GM18867 (cell line): ENCODE measurements around the gene DIP2C.
A peak's percentile ranks its signal among the peaks of the same experiment; 100 is the strongest.
"Not testable (repeated sequence)": the region's sequence is repeated elsewhere in the genome, so short reads cannot be mapped to it uniquely, and the experiment has no call there.

Experiments
- ATAC-seq: cut with Tn5 transposase; IDR thresholded peaks from one replicate; pipeline ENCODE4 v1.9.1; 2021; ENCODE audit warnings: mild to moderate bottlenecking, moderate library complexity; ENCODE audit not compliant: unreplicated experiment

The DIP2C gene

GRCh38 chr10:406976-407375, 282.5 kb downstream of the DIP2C start:
- no peak for ATAC-seq

DNA sequence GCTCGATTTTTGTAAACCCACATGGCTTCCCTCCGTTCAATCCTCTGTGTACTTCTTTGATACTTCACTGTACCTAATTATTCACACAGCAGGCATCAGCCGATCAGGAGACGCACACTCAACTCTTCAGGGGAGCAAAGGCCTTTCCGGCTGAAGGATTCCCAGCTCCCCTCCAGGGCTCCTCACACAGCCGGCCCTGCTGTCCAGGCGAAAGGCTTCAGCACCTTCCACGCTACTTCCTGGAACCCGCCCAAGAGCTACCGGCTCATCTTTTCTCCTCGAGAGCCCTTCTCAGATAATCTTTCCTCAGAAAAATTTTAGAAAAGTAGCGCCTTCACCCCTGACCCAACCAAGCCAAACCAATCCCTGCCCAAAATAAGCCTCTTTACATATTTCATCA, 283.8 kb downstream of the DIP2C start:
- no peak for ATAC-seq

DNA sequence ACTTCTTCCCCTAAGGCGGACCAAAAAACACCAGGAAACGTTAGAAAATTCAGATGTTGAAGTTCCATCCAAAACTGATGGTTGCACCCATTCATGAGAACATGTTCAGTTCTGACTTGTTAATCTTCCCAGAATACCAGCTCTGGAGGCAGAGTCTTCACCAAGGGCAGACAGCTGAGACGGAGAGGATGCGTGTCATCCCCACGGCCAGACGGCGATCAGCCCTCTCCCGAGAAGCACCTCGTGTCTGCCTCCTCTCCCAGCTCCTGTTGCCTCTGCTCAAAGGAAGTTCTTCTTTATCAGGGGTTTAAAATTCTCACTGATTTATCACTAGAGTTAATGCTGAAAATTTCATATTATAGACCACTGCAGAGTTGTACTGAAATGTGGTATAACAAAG, 284.5 kb downstream of the DIP2C start:
- ATAC-seq = no peak

- ATAC-seq = no peak
These were observed 285.1 kb downstream of the DIP2C start for GRCh38 chr10:404346-404745.

GRCh38 chr10:398954-399353, 290.5 kb downstream of the DIP2C start:
- ATAC-seq = no peak

GRCh38 chr10:397321-398068, 292.0 kb downstream of the DIP2C start:
- peak; percentile 45 for ATAC-seq

DNA sequence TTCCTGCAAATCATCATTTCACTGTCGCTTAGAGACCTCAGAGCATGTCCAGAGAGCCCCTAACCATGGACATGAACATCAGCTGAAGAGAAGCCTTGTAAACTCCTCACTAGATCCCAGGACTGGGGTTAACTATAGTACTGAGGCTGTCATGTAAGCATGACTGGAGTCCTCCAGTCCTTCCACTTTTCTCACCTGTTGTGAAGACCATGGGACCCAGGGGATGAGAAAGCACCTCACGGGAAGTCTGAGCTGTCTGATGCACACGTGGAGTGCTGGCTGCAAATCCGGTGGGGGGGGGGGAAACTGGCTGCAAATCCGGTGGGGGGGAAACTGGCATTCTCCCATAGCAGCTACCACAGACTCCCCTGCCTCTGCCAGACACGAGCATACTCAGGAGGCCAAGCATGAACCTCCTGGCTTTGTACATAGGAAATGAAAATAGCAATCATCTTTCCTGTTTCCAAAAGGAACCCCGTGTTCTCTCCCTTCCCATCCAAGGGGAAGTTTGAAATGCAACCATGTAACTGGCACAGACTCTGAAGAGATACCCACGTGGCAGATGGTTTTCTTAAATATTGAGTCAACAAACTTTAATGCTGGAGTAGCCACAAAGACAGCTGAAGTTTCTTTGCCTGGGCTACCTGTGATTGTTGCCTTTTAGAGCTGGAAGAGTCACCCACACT, 292.8 kb downstream of the DIP2C start:
- no peak for ATAC-seq

GRCh38 chr10:396107-396506, 293.4 kb downstream of the DIP2C start:
- ATAC-seq = no peak

DNA sequence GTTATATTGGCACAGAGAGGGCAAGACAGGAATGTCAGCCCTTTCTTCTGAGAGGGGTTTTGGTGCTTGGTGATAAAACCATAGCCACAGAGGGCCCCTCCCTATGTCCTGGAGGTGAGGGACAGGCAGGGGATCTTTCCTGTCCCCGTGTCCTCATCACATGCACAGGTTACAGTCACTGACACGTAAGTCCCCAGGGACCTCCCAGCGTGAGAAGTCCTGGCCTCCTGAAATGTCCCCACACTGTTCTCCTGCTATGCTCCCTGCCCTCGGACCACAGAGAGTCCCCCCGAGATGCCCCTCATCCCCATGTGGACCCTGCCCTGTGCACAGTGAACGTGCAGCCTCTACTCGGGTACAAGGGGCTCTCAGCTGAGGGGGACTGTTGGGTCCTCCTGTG, 293.8 kb downstream of the DIP2C start:
- ATAC-seq = no peak

GRCh38 chr10:394439-395101, 294.9 kb downstream of the DIP2C start:
- not testable (repeated sequence) for ATAC-seq

DNA sequence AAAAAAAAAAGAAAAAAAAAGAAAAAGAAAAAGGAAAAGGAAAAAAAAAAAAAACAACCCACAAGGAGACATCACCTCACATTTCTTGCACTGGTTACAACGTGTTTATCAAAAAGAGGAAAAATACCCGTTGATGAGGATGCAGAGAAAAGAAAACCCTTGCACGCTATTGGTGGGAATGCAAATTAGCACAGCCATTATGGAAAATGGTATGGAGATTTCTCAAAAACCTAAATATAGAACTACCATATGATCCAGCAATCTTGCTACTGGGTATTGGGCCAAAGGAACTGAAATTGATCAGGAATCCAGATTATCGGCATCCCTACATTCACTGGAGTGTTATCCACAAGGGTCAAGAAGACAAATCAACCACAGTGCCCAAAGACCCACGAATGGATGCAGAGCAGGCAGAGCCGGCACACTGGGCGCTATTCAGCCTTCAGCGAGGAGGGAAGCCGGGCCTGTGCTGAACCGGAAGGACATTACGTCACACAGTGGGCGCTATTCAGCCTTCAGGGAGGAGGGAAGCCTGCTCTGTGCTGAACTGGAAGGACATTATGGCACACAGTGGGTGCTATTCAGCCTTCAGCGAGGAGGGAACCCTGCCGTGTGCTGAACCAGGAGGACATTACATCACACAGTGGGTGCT, 295.6 kb downstream of the DIP2C start:
- no peak for ATAC-seq

- no peak for ATAC-seq
These were observed 296.2 kb downstream of the DIP2C start for GRCh38 chr10:393106-393745.

DNA sequence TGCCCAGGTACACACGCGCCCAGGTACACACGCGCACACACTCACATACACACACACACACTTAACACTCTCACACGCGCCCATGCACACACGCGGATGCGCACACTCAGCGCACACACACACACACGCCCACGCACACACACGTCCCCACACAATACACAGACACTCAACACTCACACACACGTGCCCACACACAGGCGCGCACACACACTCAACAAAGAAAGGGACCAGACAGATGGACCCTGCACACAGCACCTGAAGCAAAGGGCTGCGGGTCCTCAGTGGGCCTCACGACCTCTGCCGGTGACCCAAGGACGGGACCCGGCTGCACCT, 296.8 kb downstream of the DIP2C start:
- ATAC-seq = no peak

DNA sequence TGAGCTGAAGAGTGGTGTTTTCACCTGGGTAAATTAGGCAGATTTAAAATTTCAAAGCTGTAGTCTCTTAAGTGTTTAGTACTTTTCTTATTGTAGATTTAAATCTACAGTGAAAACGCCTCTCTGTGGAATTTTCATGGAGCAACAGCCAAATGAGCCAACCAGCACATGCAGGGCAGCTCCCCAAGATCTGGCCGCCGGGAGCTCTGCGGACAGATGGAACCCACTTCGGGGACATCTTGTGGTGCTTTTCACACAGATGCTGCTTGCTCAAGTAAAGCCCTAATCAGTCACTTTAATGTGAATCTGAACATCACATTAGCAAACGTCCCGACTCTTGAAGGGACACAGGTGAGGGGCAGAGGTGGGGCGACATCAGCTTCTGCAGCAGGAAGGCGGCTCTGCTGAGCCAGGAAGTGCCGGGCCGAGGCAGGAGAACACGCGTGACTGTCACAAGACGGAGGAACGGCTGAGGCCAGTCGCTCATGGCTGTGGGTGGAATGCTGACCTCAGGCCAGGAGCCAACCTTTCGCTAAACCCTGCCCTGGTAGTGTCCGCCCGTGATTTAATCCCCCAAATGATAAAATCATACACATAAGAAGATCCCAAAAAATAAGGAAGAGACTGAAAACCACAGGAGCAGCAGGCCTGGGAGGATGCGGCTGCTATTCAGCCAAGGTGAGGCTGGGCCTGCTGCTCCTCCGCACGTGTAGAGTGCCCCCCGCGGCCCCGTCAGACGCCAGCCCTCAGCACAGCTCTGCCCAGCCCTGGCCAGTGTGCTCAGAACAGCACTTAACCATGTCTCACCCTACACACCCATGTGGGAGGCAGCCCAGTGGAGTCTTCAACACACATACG, 297.4 kb downstream of the DIP2C start:
- no peak for ATAC-seq

- no peak for ATAC-seq
These were observed 298.2 kb downstream of the DIP2C start for GRCh38 chr10:391305-391704.

DNA sequence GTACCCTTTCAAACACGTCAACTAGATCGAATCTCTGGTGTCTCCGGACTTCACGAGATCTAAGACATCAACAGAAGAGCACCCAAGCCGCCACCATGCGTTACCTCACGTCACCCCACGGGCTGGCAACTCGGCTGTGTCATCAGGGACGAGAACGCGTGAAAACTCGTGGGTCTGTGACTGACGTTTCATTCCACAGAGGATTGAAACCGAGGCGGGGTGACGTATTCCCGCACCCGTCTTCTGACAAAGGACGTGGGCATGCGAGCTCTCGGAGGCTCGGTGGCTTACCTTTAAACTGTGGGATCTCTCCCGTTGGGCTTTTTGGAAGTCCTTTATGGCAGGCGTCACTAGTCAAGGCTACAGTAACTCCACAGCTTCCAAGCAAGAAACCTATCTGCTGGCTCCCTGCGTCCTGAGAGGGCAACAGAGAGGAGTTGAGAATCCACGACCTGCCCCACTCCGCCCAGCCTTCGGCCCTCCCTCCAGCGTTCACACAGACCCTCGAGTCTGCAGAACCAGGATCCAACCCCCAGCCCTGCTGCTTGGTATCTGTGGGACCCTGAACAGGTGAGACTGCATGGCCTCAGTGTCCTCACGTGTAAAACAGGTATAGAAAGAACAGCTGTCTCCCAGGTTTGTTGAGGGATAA, 298.9 kb downstream of the DIP2C start:
- no peak for ATAC-seq

- no peak for ATAC-seq
These were observed 299.5 kb downstream of the DIP2C start for GRCh38 chr10:389836-390448.

- ATAC-seq = no peak
These were observed 300.1 kb downstream of the DIP2C start for GRCh38 chr10:389261-389790.

DNA sequence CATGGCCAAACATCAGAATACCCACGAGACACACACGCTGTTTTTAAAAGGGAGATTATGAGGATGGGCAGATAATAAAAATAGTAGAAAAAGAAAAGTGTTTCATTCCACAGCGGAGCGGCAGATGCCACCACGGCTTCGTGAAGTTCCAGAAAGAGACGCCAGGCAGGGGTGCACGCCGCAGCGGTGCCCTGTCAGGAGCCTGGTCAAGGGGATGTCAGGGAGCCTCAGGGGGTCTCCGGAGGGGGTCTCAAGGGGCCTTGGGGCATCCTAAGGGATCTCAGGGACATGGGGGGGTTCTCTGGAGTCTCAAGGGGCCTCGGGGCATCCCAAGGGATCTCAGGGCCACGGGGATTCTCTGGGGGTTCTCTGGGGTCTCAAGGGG, 300.8 kb downstream of the DIP2C start:
- no peak for ATAC-seq
